BLaER1 (cell line): ENCODE measurements around the gene RNF168.
A peak's percentile ranks its signal among the peaks of the same experiment; 100 is the strongest.
"Not testable (repeated sequence)": the region's sequence is repeated elsewhere in the genome, so short reads cannot be mapped to it uniquely, and the experiment has no call there.

ENCODE experiments used
- H3K27ac ChIP-seq: shearing (Covaris generic); formaldehyde crosslinking; 2 replicates; pipeline ENCODE4 v1.8.1; 2022
- H3K27me3 ChIP-seq: shearing (Covaris generic); formaldehyde crosslinking; 2 replicates; pipeline ENCODE4 v1.8.1; 2022
- H3K36me3 ChIP-seq: shearing (Covaris generic); formaldehyde crosslinking; 2 replicates; pipeline ENCODE4 v1.8.1; 2022
- H3K4me1 ChIP-seq: shearing (Covaris generic); formaldehyde crosslinking; 2 replicates; pipeline ENCODE4 v1.8.1; 2022
- H3K4me2 ChIP-seq: shearing (Covaris generic); formaldehyde crosslinking; 2 replicates; pipeline ENCODE4 v1.8.1; 2022
- H3K4me3 ChIP-seq: shearing (Covaris generic); formaldehyde crosslinking; 2 replicates; pipeline ENCODE4 v1.8.1; 2022
- H3K9ac ChIP-seq: shearing (Covaris generic); formaldehyde crosslinking; 2 replicates; pipeline ENCODE4 v1.8.1; 2022
- H3K9me3 ChIP-seq: shearing (Covaris generic); formaldehyde crosslinking; 2 replicates; pipeline ENCODE4 v1.8.1; 2022
- H4K20me1 ChIP-seq: shearing (Covaris generic); formaldehyde crosslinking; 2 replicates; pipeline ENCODE4 v1.8.1; 2022
- Cebpa-rat ChIP-seq: shearing (Covaris generic); IDR thresholded peaks from 2 replicates; pipeline ENCODE4 v1.8.1; 2022

The RNF168 gene

GRCh38 chr3:196517919-196518318 lies 14.4 kb upstream of the RNF168 start:
- TF ChIP-seq Cebpa-rat = no peak
- no peak overlapping the region for H3K9ac ChIP-seq
- no peak overlapping the region for H3K4me2 ChIP-seq
- no peaks in the 10 kb centered on the region for H4K20me1 ChIP-seq
- H3K27me3 ChIP-seq = no peaks in the 10 kb centered on the region
- H3K4me1 ChIP-seq = no peaks in the 10 kb centered on the region
- H3K27ac ChIP-seq = no peak overlapping the region
- H3K4me3 ChIP-seq = no peak overlapping the region
- H3K36me3 ChIP-seq = no peaks in the 10 kb centered on the region; the same call in 1 of the 2 replicates
- H3K9me3 ChIP-seq = peaks cover 64% of the 10 kb centered on the region

GRCh38 chr3:196517162-196517800 lies 13.7 kb upstream of the RNF168 start:
- H3K9me3 ChIP-seq = peaks cover 58% of the 10 kb centered on the region
- no peak for TF ChIP-seq Cebpa-rat
- no peaks in the 10 kb centered on the region for H3K4me1 ChIP-seq
- H3K9ac ChIP-seq = no peak overlapping the region
- no peaks in the 10 kb centered on the region for H3K27me3 ChIP-seq
- no peak overlapping the region for H3K4me2 ChIP-seq
- H3K4me3 ChIP-seq = no peak overlapping the region
- H4K20me1 ChIP-seq = no peaks in the 10 kb centered on the region
- no peaks in the 10 kb centered on the region; the same call in 1 of the 2 replicates for H3K36me3 ChIP-seq
- H3K27ac ChIP-seq = no peak overlapping the region

GRCh38 chr3:196514913-196515621 lies 11.5 kb upstream of the RNF168 start, which contains the start of gene SMCO1:
Gene SMCO1, minus strand, starts transcription at chr3:196515346. Its CDS starts 137 bp downstream, at chr3:196515209.
- Histone ChIP-seq H3K4me3 (no peak within 1 kb of the TSS), H3K27me3 (no peaks in the 10 kb centered on the region), H3K4me1 (no peaks in the 10 kb centered on the region), H3K9ac (no peak within 1 kb of the TSS), H4K20me1 (no peaks in the 10 kb centered on the region), H3K4me2 (no peak within 1 kb of the TSS), H3K27ac (no peak within 1 kb of the TSS), H3K36me3 (no peaks in the 10 kb centered on the region; the same call in 1 of the 2 replicates), H3K9me3 (peaks cover 46% of the 10 kb centered on the region)
- TF ChIP-seq Cebpa-rat = no peak

GRCh38 chr3:196514350-196514716 lies 10.8 kb upstream of the RNF168 start:
- Histone ChIP-seq H3K27ac (no peak overlapping the region), H3K9ac (no peak overlapping the region), H4K20me1 (no peaks in the 10 kb centered on the region), H3K4me2 (no peak overlapping the region), H3K27me3 (no peaks in the 10 kb centered on the region), H3K9me3 (peaks cover 46% of the 10 kb centered on the region), H3K36me3 (no peaks in the 10 kb centered on the region), H3K4me3 (no peak overlapping the region), H3K4me1 (no peaks in the 10 kb centered on the region)
- no peak for TF ChIP-seq Cebpa-rat

- Histone ChIP-seq H3K27ac (no peak overlapping the region), H4K20me1 (no peaks in the 10 kb centered on the region), H3K27me3 (no peaks in the 10 kb centered on the region), H3K4me3 (no peak overlapping the region), H3K9me3 (peaks cover 46% of the 10 kb centered on the region), H3K4me1 (no peaks in the 10 kb centered on the region), H3K4me2 (no peak overlapping the region), H3K36me3 (no peaks in the 10 kb centered on the region), H3K9ac (no peak overlapping the region)
- TF ChIP-seq Cebpa-rat = no peak
Observed at GRCh38 chr3:196513697-196514349, 10.3 kb upstream of the RNF168 start.

- H3K9ac ChIP-seq, H3K27ac ChIP-seq, H4K20me1 ChIP-seq, H3K4me2 ChIP-seq, H3K27me3 ChIP-seq, H3K4me3 ChIP-seq, H3K36me3 ChIP-seq, H3K4me1 ChIP-seq: not testable (repeated sequence)
- peaks cover 44% of the 10 kb centered on the region for H3K9me3 ChIP-seq
Observed at GRCh38 chr3:196511646-196512425, 8.3 kb upstream of the RNF168 start.

GRCh38 chr3:196511108-196511507 lies 7.5 kb upstream of the RNF168 start:
- not testable (repeated sequence) for H3K4me3 ChIP-seq, H4K20me1 ChIP-seq, H3K4me2 ChIP-seq, H3K27ac ChIP-seq, H3K36me3 ChIP-seq, H3K27me3 ChIP-seq, H3K4me1 ChIP-seq, H3K9ac ChIP-seq
- H3K9me3 ChIP-seq = peaks cover 48% of the 10 kb centered on the region

GRCh38 chr3:196506687-196507086 lies 3.1 kb upstream of the RNF168 start:
- Histone ChIP-seq H3K27me3 (no peaks in the 10 kb centered on the region), H3K27ac (no peak overlapping the region), H4K20me1 (peaks cover 16% of the 10 kb centered on the region), H3K4me2 (no peak overlapping the region), H3K9me3 (peaks cover 55% of the 10 kb centered on the region), H3K4me1 (peaks cover 7% of the 10 kb centered on the region), H3K9ac (no peak overlapping the region), H3K4me3 (no peak overlapping the region), H3K36me3 (0 out of 2 replicates have a peak, but pooled peaks cover 5% of the 10 kb centered on the region)
- no peak for TF ChIP-seq Cebpa-rat

- peaks cover 37% of the 10 kb centered on the region for H4K20me1 ChIP-seq
- H3K27ac ChIP-seq = peak overlapping the region; percentile 57; the same call in 1 of the 2 replicates
- no peak for TF ChIP-seq Cebpa-rat
- no peak overlapping the region for H3K9ac ChIP-seq
- peaks cover 43% of the 10 kb centered on the region for H3K9me3 ChIP-seq
- no peak overlapping the region for H3K4me3 ChIP-seq
- H3K4me2 ChIP-seq = peak overlapping the region; percentile 59; the same call in 1 of the 2 replicates
- H3K4me1 ChIP-seq = peaks cover 14% of the 10 kb centered on the region
- peaks cover 10% of the 10 kb centered on the region; the same call in 1 of the 2 replicates for H3K36me3 ChIP-seq
- no peaks in the 10 kb centered on the region for H3K27me3 ChIP-seq
Observed at GRCh38 chr3:196504556-196504955, 988 bp upstream of the RNF168 start.

GRCh38 chr3:196504077-196504398 lies 470 bp upstream of the RNF168 start:
- Histone ChIP-seq H3K36me3 (peaks cover 16% of the 10 kb centered on the region), H3K4me1 (peaks cover 20% of the 10 kb centered on the region), H3K4me2 (peak overlapping the region; percentile 59), H4K20me1 (peaks cover 42% of the 10 kb centered on the region), H3K4me3 (peak overlapping the region; percentile 95; the same call in 1 of the 2 replicates), H3K9me3 (peaks cover 38% of the 10 kb centered on the region), H3K9ac (peak overlapping the region; percentile 89; the same call in 1 of the 2 replicates), H3K27ac (peak overlapping the region; percentile 57; the same call in 1 of the 2 replicates)
- H3K27me3 ChIP-seq = not testable (repeated sequence)
